Measurements from ENCODE around the gene SRP68. TPM values are rescaled to one million over a fixed set of nuclear protein-coding genes. Genes with fewer than 3 reads are reported as not detected.

SRP68 gene
- total RNA-seq, 1 donor from 2014 or later = 76.1 TPM

GRCh38 chr17:76019833-76020467, 52.4 kb downstream of the SRP68 start:
- Mint-ChIP-seq H3K4me1 (no peaks in the 10 kb centered on the region), H3K27me3 (no peaks in the 10 kb centered on the region), H3K27ac (no peak overlapping the region), H3K36me3 (ENCODE audit: low read depth) (no peaks in the 10 kb centered on the region), H3K9me3 (no peaks in the 10 kb centered on the region), H3K4me3 (no peak overlapping the region)
- TF ChIP-seq, protein P1, sequence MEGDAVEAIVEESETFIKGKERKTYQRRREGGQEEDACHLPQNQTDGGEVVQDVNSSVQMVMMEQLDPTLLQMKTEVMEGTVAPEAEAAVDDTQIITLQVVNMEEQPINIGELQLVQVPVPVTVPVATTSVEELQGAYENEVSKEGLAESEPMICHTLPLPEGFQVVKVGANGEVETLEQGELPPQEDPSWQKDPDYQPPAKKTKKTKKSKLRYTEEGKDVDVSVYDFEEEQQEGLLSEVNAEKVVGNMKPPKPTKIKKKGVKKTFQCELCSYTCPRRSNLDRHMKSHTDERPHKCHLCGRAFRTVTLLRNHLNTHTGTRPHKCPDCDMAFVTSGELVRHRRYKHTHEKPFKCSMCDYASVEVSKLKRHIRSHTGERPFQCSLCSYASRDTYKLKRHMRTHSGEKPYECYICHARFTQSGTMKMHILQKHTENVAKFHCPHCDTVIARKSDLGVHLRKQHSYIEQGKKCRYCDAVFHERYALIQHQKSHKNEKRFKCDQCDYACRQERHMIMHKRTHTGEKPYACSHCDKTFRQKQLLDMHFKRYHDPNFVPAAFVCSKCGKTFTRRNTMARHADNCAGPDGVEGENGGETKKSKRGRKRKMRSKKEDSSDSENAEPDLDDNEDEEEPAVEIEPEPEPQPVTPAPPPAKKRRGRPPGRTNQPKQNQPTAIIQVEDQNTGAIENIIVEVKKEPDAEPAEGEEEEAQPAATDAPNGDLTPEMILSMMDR (IDR thresholded peaks at IDR 0.05) = no peak
- POLR2A ChIA-PET = no interaction called here
- DNase-seq = no peak
- no peak for ATAC-seq (ENCODE audit: low read depth)
- CTCF ChIA-PET = interaction anchor here (0.7 to 2.1 kb wide), 4 partner anchors 9 to 260 kb away, joined by 3 to 6 read pairs (median 4); no protein-coding TSS in a partner anchor
- intact Hi-C loops (cut with micrococcal nuclease) = loop anchor here (10.0 kb wide), 1 partner anchor 365 kb away; the partner anchor contains the start of gene SPHK1

DNA sequence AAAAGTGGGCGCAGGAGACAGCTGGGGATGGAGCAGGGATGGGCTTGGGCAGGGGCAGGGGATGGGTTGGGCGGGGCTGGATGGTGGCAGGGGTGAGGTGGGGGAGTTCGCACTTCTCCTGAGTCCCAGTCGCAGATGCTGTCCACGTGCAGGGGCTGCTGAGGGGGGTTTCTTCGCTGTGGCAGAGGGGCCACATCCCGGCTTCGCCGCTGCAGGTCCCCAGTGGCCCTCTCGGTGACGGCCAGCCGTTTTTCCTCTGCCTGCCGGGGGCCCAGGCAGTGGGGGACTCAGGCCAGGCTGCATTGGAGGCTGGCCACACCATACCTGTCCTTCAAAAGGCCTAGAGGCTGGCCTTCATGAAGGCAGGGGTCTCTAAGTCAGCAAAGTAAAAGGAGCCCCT, 53.5 kb downstream of the SRP68 start:
- DNase-seq (no peak), ATAC-seq (ENCODE audit: low read depth) (no peak)
- H3K27me3 Mint-ChIP-seq = no peaks in the 10 kb centered on the region
- no peak overlapping the region for H3K4me3 Mint-ChIP-seq
- H3K9me3 Mint-ChIP-seq = no peaks in the 10 kb centered on the region
- no peaks in the 10 kb centered on the region for H3K36me3 Mint-ChIP-seq (ENCODE audit: low read depth)
- no peak overlapping the region for H3K27ac Mint-ChIP-seq
- intact Hi-C loops (cut with micrococcal nuclease) = loop anchor here (10.0 kb wide), 1 partner anchor 366 kb away; the partner anchor contains the start of gene SPHK1
- CTCF ChIA-PET = interaction anchor here (2.1 kb wide), 1 partner anchor 8 kb away, joined by 6 read pairs; no protein-coding TSS in a partner anchor
- H3K4me1 Mint-ChIP-seq = peaks cover 5% of the 10 kb centered on the region
- POLR2A ChIA-PET = no interaction called here
- TF ChIP-seq, protein P1 (IDR thresholded peaks at IDR 0.05) = no peak

GRCh38 chr17:76018340-76018680, 54.0 kb downstream of the SRP68 start:
- ChIA-PET POLR2A (no interaction called here), CTCF (no interaction called here)
- H3K4me1 Mint-ChIP-seq = peaks cover 5% of the 10 kb centered on the region
- intact Hi-C loops (cut with micrococcal nuclease) = loop anchor here (10.0 kb wide), 1 partner anchor 366 kb away; the partner anchor contains the start of gene SPHK1
- ATAC-seq (ENCODE audit: low read depth) = no peak
- H3K27ac Mint-ChIP-seq = no peak overlapping the region
- H3K27me3 Mint-ChIP-seq = no peaks in the 10 kb centered on the region
- TF ChIP-seq, protein P1 (IDR thresholded peaks at IDR 0.05) = no peak
- DNase-seq = no peak
- H3K36me3 Mint-ChIP-seq (ENCODE audit: low read depth) = no peaks in the 10 kb centered on the region
- H3K9me3 Mint-ChIP-seq = no peaks in the 10 kb centered on the region
- H3K4me3 Mint-ChIP-seq = no peak overlapping the region

DNA sequence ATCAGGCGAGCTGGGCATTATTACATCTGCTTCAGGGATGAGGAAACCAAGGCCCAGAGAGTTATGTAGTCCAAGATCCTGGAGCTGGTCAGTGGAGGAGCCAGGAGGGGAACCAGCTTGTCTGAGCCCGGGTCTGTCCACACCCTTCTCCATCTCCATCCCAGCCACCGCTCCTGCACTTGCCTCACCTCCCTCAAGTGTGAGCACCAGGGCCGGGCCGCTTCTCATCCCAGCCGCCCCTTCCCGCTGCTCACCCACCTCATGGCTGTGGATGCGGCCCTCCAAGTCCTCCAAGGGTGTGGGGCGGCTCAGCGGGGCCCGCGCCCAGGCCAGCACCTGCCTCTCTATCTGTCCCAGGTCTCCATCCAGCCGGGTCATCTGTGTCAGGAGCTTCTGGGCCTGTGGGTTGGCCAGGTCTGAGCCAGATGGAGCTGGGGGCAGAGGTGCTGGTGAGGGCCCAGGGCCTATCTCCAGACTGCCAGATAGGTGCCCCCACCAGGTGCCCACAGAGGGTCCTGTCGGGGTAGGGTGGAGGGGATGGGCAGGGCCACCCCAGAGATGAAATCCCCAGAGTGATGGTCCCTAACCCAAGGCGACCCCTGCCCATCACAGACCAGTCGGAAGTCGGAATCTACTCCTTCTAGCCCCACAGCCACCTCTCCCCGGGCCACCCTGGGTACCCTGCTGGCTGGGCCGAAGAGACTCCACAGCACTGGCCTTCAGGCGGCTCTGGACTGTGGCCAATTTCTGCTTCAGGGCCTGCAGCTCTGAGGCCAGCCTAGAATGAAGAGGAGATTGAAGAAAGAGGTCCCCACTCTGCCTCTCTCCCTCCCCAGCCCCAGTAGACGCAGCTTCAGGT, 54.6 kb downstream of the SRP68 start:
- H3K4me1 Mint-ChIP-seq = peaks cover 5% of the 10 kb centered on the region
- no peaks in the 10 kb centered on the region for H3K27me3 Mint-ChIP-seq
- ATAC-seq (ENCODE audit: low read depth) = no peak
- ChIA-PET CTCF (interaction anchor here (2.1 kb wide), 1 partner anchor 281 kb away, joined by 6 read pairs; no protein-coding TSS in a partner anchor), POLR2A (no interaction called here)
- H3K9me3 Mint-ChIP-seq = no peaks in the 10 kb centered on the region
- no peak for DNase-seq
- intact Hi-C loops (cut with micrococcal nuclease) = loop anchor here (10.0 kb wide), 1 partner anchor 367 kb away; the partner anchor contains the start of gene SPHK1
- no peak overlapping the region for H3K4me3 Mint-ChIP-seq
- H3K36me3 Mint-ChIP-seq (ENCODE audit: low read depth) = no peaks in the 10 kb centered on the region
- H3K27ac Mint-ChIP-seq = no peak overlapping the region
- TF ChIP-seq, protein P1 (IDR thresholded peaks at IDR 0.05) = no peak

DNA sequence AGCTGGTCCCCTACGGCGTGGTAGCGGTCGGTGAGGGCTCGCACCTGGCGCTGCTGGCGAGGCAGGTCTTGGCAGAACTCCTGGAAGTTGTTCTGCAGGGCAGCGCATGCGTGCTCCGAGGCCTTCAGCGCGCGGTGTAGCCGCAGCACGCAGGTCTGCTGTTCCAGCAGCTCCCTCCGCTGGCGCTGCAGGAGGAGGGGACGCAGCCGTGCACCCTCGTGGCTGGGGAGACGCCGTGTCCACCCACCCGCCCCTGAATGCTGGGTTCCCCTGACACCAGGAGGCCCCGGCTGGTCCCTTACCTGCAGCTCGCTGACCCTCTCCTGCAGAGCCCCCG, 57.4 kb downstream of the SRP68 start:
- CTCF ChIA-PET = interaction anchor here (0.7 to 3.0 kb wide), 19 partner anchors 12 to 384 kb away, joined by 3 to 50 read pairs (median 4); partner anchors contain the start of genes ACOX1 and CDK3
- H3K36me3 Mint-ChIP-seq (ENCODE audit: low read depth) = no peaks in the 10 kb centered on the region
- no peaks in the 10 kb centered on the region for H3K9me3 Mint-ChIP-seq
- no peak overlapping the region for H3K4me3 Mint-ChIP-seq
- H3K27me3 Mint-ChIP-seq = no peaks in the 10 kb centered on the region
- POLR2A ChIA-PET = interaction anchor here (0.9 kb wide), 1 partner anchor 284 kb away, joined by 3 read pairs; no protein-coding TSS in a partner anchor
- intact Hi-C loops (cut with micrococcal nuclease) = loop anchor here (1.0 to 10.0 kb wide), 5 partner anchors 107 to 370 kb away; partner anchors contain the start of gene SPHK1
- peaks cover 5% of the 10 kb centered on the region for H3K4me1 Mint-ChIP-seq
- ATAC-seq (ENCODE audit: low read depth) (no peak), DNase-seq (no peak)
- no peak overlapping the region for H3K27ac Mint-ChIP-seq
- TF ChIP-seq, protein P1 (IDR thresholded peaks at IDR 0.05) = no peak

Data from activated B cell treated with CpG ODN at 0.5 μM for 24 hours (primary cell).